Erythroblast (primary cell): ENCODE data around the gene ABCG2.

Experiments used
- DNase-seq, 2 experiments: peaks; one replicate each; lab custom pipeline; 2025; lab: John Stamatoyannopoulos, UW
- GATA1 ChIP-seq: IDR thresholded peaks from 2 replicates; pipeline ENCODE4 v1.6.1; 2011; ENCODE audit warnings: low read depth, mild to moderate bottlenecking, control low read depth, low read length, moderate library complexity
- POLR2A ChIP-seq: IDR thresholded peaks from 2 replicates; pipeline ENCODE4 v1.6.1; 2011; ENCODE audit warnings: mild to moderate bottlenecking, low read length

The ABCG2 gene

DNA sequence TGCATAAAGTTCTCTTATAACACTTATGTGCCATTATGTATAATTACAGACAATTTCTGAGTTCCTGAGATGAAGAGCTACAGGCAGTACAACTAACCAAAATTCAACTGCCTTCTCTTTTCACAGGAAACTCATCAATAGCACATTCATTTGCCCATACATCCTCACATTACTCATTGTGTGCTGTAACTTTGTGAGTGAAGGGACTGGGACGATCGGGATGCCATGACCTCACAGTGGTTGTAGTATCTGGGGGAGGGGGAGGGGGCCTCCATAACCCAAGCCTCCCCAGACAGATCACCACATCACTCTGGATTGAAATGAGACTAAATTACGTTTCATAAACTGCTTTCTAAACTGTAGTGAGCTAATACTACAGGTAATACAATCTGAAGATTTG lies 60.7 kb downstream of the ABCG2 start:
- TF ChIP-seq GATA1, result no peak
- TF ChIP-seq POLR2A, result no peak
- DNase-seq, result no peak

DNA sequence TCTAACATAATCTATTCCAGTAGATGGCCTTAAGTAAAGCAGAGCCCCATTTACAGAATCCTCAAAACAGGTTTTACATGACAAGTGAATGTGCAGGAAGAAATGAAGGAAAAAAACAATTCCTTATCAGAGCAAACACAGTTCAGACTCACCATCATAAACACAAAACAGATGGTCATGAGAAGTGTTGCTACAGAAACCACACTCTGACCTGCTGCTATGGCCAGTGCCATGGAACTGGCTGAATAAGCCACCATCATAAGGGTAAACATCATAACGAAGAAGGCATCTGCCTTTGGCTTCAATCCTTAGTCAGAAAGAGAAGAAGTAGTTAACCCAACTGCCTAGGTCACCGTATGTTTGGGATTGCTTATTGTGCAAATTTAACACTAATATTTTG lies 61.1 kb downstream of the ABCG2 start:
- no peak for DNase-seq
- no peak for TF ChIP-seq POLR2A
- no peak for TF ChIP-seq GATA1

DNA sequence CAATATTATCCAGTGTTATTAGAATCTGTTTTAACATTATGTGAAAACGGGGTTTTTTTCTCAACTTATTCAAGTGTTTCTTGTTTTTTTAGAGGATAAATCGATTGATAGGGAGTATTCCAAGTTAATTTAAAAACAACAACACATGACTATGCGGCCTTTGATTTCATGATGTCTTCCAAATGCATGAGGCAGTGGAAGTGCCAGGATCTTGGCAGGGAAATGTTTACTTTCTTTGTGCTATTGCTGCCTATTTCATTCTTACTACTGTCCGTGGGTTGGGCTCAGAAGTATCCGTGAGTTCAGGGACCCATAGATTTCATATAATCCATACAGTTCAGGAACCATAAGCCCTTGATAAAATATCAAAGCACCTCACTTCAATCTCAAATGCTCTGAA lies 64.6 kb downstream of the ABCG2 start:
- TF ChIP-seq POLR2A (no peak), GATA1 (no peak)

DNA sequence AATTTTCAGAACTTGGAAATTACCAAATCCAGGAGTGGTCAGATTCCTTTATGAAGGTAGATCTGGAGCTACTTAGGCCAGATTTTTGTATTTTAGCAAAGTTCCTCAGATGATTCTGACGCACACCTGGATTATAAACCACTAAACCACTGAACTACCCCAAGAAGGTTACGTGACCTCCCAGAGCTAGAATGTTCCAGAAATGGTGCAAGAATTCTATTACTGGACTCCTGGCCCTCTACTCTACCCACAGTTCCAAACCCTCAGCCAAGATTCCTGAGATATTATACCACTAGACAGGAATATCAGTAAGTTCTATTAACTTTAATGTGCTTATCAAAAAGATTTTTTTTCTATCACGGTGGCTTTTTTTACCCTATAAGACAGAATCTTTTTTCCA lies 67.1 kb downstream of the ABCG2 start:
- DNase-seq, result no peak
- TF ChIP-seq POLR2A (no peak), GATA1 (no peak)

More for the DNA sequence above, 64.6 kb downstream of the ABCG2 start:
- DNase-seq, result no peak

DNA sequence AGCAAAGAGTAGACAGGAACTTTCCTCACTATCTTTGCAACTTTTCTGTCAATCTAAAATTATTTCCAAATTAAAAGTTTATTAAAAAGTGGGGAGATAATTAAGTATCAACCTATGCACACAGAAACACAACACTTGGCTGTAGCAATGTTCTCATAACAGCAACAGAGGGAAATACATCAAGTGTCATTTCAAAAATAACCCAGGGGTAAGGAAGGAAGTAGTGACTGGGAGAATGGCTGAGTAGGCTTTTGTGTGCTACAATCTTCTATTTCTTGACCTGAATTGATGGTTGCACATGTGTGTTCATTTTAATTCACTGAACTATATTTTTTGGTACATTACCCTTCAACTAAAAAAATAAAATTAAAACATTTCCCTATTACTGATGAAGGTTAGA lies 67.5 kb downstream of the ABCG2 start:
- TF ChIP-seq GATA1, result no peak
- no peak for TF ChIP-seq POLR2A
- no peak for DNase-seq

DNA sequence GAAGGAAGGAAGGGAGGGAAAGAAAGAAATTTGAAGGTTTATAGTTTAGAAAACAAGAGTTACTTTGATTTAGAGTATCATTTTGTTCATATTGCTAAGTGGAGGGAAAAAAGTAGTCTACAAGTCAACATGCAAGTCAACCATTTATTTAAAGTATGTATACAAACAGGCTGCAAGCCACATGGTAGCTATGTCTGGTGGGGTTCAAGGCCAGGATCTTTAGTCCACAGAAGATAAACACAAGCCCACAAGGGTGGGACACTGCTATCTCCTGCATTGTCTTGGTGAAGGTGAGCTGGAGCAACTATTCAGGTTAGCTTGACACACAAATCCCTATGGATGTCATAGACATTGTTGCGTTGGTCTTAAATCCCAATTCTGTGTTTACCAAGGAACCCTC lies 71.4 kb downstream of the ABCG2 start:
- no peak for TF ChIP-seq GATA1
- no peak for TF ChIP-seq POLR2A

DNA sequence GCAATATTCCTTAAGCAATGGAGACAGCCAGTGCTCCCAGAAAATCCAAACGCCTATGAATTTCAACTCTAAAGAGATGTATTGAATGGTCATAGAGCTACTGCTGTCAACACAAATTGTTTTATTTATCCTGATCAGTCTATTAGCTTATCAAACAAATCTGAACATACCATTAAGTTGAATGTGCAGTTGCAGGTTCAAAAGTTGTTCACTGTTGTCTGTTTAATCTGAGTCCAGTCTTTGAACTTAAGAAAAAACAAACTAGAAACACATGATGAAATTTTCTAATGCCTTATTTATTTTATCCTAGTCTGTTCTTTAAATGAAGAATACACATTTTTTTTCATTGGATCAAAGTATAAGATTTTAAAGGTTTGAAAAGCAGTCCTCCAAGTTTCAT lies 77.8 kb downstream of the ABCG2 start:
- DNase-seq, result no peak
- TF ChIP-seq POLR2A, result no peak
- no peak for TF ChIP-seq GATA1

More for the DNA sequence above, 71.4 kb downstream of the ABCG2 start:
- DNase-seq, result no peak

DNA sequence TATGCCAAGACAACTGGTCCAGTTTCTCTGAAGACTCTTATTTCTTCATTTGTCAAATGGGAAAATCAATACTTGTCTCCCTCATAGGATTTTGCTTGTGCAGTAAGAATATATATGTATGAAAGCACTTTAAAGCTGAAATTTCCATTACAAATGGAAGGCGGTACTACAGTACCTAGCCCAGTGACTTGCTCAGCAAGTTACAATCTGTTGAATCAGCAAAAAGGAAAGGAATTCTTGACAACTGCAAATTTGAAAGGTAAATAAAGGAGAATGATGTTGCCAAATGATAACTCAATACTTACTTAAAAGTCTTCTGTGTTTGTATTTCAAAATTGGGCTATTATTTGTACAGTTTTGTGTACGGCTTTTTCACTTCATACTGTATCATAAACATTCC lies 79.9 kb downstream of the ABCG2 start:
- no peak for TF ChIP-seq POLR2A
- no peak for TF ChIP-seq GATA1
- no peak for DNase-seq

DNA sequence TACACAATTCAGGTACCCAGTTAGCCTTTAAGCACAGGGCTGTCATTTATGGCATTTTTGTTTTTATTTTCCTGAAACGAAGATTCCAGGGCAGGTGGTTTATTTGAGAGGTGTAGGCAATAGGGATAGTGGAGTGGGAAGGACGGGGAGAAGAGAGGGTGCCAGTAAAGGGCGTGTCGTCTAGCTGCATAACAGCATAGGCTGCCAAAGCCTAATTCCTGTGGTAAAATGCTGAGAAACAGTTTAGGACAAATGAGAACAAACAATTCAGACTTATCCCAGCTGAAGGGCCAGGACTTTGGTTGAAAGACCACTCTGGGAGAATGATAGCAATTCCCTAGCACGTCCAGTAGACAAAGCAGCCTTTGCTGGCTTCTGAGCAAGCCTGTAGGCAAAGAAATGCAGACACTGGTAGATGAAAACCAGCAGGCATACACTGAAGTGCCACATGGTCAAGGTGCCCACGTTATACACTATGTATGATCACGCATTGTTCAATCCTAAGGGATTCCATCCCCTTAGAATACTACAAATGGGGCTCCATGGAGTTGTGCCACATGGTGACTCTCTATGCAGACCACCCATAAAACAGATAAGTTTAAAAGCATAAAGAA lies 80.4 kb downstream of the ABCG2 start:
- no peak for DNase-seq

DNA sequence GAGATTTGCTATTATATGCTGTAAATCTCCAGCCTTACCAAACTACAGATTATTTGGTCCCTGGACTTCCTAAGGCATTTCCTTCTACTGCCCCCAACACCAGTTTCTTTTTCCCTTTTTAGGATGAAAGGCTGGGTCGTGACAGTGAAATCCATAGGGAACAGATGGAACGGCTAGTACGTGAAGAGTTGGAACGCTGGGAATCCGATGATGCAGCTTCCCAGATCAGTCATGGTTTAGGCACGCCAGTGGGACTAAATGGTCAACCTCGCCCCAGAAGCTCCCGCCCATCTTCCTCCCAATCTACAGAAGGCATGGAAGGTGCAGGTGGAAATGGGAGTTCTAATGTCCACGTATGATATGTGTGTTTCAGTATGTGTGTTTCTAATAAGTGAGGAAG lies 83.1 kb downstream of the ABCG2 start:
- TF ChIP-seq POLR2A, result no peak
- no peak for TF ChIP-seq GATA1
- no peak for DNase-seq

More for the DNA sequence above, 80.4 kb downstream of the ABCG2 start:
- no peak for TF ChIP-seq GATA1
- TF ChIP-seq POLR2A, result no peak

DNA sequence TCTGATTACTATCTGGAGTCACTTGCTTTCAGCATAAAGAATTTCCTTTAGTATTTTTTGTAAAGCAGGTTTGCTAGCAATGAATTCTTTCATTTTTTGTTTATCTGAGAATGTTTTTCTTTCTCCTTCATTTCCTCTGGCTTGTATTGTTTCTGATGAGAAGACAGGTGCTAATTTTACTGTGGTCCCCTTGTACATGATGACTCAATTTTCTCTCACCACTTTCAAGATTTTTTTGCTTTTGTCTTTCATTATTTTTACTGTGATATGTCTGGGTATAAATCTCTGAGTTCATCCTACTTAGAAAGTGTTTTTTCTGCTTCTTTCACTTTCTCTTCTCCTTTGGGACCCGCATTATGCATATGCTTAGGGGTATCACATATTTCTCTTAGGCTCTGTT lies 88.4 kb downstream of the ABCG2 start:
- no peak for DNase-seq
- TF ChIP-seq GATA1 (no peak), POLR2A (no peak)

DNA sequence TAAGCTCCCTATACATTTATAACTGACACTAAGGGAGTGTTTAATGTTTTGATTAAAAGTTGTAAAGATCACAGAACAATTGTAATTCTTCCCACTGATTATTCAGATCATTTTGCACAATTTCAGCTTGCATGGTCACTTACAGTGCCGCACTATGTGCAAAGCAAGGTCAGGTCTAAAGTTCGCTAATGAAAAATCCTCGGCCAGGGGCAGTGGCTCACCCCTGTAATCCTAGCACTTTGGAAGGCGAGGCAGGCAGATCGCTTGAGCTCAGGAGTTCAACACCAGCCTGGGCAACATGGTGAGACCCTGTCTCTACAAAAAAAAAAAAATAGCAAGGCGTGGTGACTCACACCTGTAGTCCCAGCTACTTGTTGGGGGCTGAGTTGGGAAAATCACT lies 94.0 kb downstream of the ABCG2 start:
- DNase-seq, result no peak
- TF ChIP-seq GATA1, result no peak

DNA sequence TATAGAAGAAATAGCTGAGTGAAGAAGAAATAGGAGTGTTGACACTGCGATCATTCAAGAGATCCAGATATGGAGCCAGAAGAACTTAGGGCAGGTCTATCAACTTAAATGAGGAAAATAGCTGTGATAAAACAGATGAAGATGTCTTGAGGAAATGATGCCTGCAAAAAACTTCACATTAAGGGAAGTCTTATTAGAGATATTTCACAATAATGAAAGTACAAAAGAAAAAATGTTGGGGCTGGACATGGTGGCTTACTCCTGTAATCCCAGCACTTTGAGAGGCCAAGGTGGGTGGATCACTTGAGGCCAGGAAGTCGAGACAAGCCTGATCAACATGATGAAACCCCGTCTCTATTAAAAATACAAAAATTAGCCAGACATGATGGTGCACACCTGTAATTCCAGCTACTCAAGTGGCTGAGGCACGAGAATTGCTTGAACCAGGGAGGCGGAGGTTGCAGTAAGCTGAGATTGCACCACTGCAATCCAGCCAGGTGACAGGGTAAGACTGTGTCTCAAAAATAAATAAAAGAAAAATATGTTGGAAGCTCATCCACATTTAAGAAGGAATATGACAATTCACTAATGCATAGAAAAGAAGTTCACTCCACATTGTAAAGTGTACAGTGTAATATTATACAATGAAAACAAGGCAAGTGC lies 94.7 kb downstream of the ABCG2 start:
- no peak for DNase-seq
- TF ChIP-seq POLR2A, result no peak
- TF ChIP-seq GATA1, result no peak

DNA sequence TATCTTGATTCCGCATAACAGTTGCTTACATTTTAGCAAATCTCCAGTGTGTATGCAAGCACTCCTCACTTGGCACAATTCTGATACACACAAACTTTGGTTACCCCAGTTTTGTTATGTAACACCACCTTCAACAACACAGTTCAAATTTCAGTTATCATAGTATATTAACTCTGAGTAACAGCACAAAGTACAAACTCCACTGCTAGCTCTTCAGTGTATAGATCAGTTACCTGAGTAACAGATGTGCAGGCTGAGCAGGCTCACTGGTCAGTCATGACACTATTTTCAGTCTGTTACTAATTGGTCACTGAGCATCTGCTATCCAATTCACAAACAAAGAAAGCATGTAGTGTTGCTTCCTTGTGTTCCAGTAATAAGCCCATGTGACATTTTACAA lies 95.6 kb downstream of the ABCG2 start:
- DNase-seq, result no peak
- no peak for TF ChIP-seq POLR2A
- TF ChIP-seq GATA1, result no peak

DNA sequence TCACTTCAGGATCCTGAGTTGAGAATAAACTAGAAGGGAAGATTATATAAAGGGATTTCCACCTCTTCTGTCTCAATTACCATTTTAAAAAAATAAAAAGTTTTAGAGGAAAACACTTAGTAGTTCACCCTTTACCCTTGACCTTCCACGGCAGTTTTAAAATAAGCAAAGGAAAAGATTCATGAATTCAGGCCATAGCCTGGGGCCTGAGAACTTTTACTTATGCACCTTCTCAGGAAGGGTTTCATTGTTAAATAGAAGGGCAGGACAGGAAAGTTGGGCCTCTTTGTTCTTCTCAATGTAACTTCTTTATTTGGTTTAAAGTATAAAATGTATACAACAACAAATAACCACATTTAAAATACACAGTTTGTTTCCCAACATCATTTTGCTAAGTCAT lies 96.1 kb downstream of the ABCG2 start:
- no peak for TF ChIP-seq GATA1
- TF ChIP-seq POLR2A, result no peak
- no peak for DNase-seq
